HepG2 (cell line): ENCODE data around the gene RBM25. TPM values are rescaled to one million over a fixed set of nuclear protein-coding genes. Genes with fewer than 3 reads are reported as not detected.

Source experiments
- ELF4 ChIP-seq: sonication (generic); formaldehyde crosslinking; IDR thresholded peaks from 2 replicates; pipeline ENCODE4 v1.5.0; 2020; ENCODE audit warnings: missing genetic modification reagents, mild to moderate bottlenecking, moderate library complexity, borderline replicate concordance
- EZH2 ChIP-seq: conservative IDR thresholded peaks from 2 replicates; pipeline ENCODE4 v1.6.1; 2012; ENCODE audit warnings: mild to moderate bottlenecking, low read depth, low read length, moderate library complexity
- FOSL2 ChIP-seq: sonication (generic); formaldehyde crosslinking; IDR thresholded peaks from 2 replicates; pipeline ENCODE4 v1.4.0; 2020; ENCODE audit warnings: missing genetic modification reagents
- FOXM1 ChIP-seq: sonication (generic); formaldehyde crosslinking; IDR thresholded peaks from 2 replicates; pipeline ENCODE4 v1.5.0; 2020; ENCODE audit warnings: missing genetic modification reagents
- NFKB2 ChIP-seq: sonication (generic); formaldehyde crosslinking; IDR thresholded peaks from 2 replicates; pipeline ENCODE4 v1.4.0; 2020; ENCODE audit warnings: missing genetic modification reagents, borderline replicate concordance
- THYN1 ChIP-seq: sonication (generic); formaldehyde crosslinking; IDR thresholded peaks from 2 replicates; pipeline ENCODE4 v1.8.1; 2023; ENCODE audit warnings: low read depth, mild to moderate bottlenecking, moderate library complexity, missing genetic modification reagents, borderline replicate concordance
- WIZ ChIP-seq: sonication (generic); formaldehyde crosslinking; IDR thresholded peaks from 2 replicates; pipeline ENCODE4 v1.5.1; 2020; ENCODE audit warnings: mild to moderate bottlenecking, missing genetic modification reagents
- ZSCAN25 ChIP-seq: sonication (generic); formaldehyde crosslinking; IDR thresholded peaks from 2 replicates; pipeline ENCODE4 v1.8.0; 2022; ENCODE audit warnings: mild to moderate bottlenecking, missing genetic modification reagents
- polyA plus RNA-seq, 8 experiments: library from polyadenylated mRNA; depleted of rRNA in 3 of 8; stranded (reverse) in 7 of 8; unstranded in 1 of 8; fragments of >200 nt; fragmentation: Illumina TruSeq in 4 of 8; extraction: Trizol in 4 of 8; gene quantifications; 2 replicates each; pipeline versions ENCODE4 v1.2.1 to v1.2.3, GENCODE V29; 2011 to 2016; ENCODE audit warnings: low read depth in 4 of 8, missing spikeins in 1 of 8, mixed read lengths in 1 of 8; ENCODE audit not compliant: insufficient read depth in 1 of 8
- total RNA-seq, 5 experiments: library from RNA; depleted of rRNA; stranded (reverse); fragments of >200 nt; fragmentation: Illumina TruSeq; extraction: Trizol; gene quantifications; 2 replicates each; pipeline ENCODE4 v1.2.3, GENCODE V29; 2016; ENCODE audit warnings: low read depth in 1 of 5
- TF ChIP-seq, protein P1 (sequence below): sonication (generic); formaldehyde crosslinking; IDR thresholded peaks from 2 replicates; pipeline ENCODE4 v1.5.0; 2020; ENCODE audit warnings: mild to moderate bottlenecking, missing genetic modification reagents
- TF ChIP-seq, protein P2 (sequence below), 2 experiments: fragments of 450-650 bp in 1 of 2; sonication (generic) in 1 of 2; formaldehyde crosslinking in 1 of 2; IDR thresholded peaks; 2 replicates each; pipeline versions ENCODE4 v1.6.1 to v1.8.0; 2016 to 2022; ENCODE audit warnings: antibody characterized with exemption in 1 of 2, mild to moderate bottlenecking in 1 of 2, missing genetic modification reagents in 1 of 2
- TF ChIP-seq, protein P3 (sequence below): sonication (generic); formaldehyde crosslinking; IDR thresholded peaks from 2 replicates; pipeline ENCODE4 v1.8.0; 2022; ENCODE audit warnings: missing genetic modification reagents, mild to moderate bottlenecking, borderline replicate concordance
- TF ChIP-seq, protein P4 (sequence below): sonication (generic); formaldehyde crosslinking; conservative IDR thresholded peaks from 2 replicates; pipeline ENCODE4 v1.8.1; 2023; ENCODE audit warnings: missing genetic modification reagents

Gene RBM25
- total and polyA plus RNA-seq, 2 of the 13 experiments (the other 11 are each of a cell fraction or from before 2014, with no cell fraction given), result 34.1 to 65.9 TPM

DNA sequence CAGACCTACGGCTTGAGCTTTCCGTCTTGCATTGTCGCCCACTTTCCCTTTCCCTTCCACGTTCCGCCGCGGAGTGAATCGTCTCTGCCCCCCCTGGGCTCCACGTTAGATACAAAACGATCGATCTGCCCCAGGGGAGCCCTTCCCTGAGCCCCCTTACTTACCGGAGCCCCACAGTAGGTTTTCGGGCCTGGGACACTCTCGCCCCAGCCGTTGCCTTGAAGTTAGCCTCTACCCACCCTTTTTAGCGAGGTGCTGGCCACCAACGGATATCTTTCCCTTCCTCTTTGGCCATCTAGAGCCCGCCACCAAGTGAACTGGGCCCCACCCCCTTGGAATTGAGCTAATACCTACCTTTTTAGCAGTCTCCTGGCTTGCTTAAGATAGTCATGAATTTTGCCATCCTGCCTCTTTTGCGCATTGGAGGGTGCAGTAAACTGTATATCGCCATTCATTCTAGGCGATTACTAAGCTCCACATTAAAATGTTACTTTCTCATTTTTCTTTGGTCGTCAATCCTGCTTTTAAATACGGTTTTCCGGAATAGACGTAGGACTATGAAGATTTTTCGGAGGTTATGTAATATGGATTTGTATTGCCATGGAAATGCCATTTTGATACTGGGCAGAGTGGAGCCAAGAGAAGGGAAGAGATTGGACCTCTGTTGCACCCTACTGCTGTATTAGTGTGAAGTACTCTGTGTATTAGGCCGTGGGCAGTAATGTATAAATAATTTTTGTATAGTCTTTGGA is 764 bp downstream of the RBM25 start (continued):
- TF ChIP-seq, protein P1, sequence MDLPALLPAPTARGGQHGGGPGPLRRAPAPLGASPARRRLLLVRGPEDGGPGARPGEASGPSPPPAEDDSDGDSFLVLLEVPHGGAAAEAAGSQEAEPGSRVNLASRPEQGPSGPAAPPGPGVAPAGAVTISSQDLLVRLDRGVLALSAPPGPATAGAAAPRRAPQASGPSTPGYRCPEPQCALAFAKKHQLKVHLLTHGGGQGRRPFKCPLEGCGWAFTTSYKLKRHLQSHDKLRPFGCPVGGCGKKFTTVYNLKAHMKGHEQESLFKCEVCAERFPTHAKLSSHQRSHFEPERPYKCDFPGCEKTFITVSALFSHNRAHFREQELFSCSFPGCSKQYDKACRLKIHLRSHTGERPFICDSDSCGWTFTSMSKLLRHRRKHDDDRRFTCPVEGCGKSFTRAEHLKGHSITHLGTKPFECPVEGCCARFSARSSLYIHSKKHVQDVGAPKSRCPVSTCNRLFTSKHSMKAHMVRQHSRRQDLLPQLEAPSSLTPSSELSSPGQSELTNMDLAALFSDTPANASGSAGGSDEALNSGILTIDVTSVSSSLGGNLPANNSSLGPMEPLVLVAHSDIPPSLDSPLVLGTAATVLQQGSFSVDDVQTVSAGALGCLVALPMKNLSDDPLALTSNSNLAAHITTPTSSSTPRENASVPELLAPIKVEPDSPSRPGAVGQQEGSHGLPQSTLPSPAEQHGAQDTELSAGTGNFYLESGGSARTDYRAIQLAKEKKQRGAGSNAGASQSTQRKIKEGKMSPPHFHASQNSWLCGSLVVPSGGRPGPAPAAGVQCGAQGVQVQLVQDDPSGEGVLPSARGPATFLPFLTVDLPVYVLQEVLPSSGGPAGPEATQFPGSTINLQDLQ (CRISPR knock-in tag), result no peak
- TF ChIP-seq THYN1 (CRISPR knock-in tag), result no peak
- 0 out of 2 replicates have a peak, but pooled peaks have one; percentile 12 for TF ChIP-seq WIZ (CRISPR knock-in tag)
- TF ChIP-seq, protein P2, sequence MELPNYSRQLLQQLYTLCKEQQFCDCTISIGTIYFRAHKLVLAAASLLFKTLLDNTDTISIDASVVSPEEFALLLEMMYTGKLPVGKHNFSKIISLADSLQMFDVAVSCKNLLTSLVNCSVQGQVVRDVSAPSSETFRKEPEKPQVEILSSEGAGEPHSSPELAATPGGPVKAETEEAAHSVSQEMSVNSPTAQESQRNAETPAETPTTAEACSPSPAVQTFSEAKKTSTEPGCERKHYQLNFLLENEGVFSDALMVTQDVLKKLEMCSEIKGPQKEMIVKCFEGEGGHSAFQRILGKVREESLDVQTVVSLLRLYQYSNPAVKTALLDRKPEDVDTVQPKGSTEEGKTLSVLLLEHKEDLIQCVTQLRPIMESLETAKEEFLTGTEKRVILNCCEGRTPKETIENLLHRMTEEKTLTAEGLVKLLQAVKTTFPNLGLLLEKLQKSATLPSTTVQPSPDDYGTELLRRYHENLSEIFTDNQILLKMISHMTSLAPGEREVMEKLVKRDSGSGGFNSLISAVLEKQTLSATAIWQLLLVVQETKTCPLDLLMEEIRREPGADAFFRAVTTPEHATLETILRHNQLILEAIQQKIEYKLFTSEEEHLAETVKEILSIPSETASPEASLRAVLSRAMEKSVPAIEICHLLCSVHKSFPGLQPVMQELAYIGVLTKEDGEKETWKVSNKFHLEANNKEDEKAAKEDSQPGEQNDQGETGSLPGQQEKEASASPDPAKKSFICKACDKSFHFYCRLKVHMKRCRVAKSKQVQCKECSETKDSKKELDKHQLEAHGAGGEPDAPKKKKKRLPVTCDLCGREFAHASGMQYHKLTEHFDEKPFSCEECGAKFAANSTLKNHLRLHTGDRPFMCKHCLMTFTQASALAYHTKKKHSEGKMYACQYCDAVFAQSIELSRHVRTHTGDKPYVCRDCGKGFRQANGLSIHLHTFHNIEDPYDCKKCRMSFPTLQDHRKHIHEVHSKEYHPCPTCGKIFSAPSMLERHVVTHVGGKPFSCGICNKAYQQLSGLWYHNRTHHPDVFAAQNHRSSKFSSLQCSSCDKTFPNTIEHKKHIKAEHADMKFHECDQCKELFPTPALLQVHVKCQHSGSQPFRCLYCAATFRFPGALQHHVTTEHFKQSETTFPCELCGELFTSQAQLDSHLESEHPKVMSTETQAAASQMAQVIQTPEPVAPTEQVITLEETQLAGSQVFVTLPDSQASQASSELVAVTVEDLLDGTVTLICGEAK (IDR thresholded peaks at IDR 0.05), result no peak
- TF ChIP-seq, protein P2 (CRISPR knock-in tag; IDR thresholded peaks at IDR 0.05), result no peak
- TF ChIP-seq FOSL2 (CRISPR knock-in tag), result no peak
- TF ChIP-seq, protein P3, sequence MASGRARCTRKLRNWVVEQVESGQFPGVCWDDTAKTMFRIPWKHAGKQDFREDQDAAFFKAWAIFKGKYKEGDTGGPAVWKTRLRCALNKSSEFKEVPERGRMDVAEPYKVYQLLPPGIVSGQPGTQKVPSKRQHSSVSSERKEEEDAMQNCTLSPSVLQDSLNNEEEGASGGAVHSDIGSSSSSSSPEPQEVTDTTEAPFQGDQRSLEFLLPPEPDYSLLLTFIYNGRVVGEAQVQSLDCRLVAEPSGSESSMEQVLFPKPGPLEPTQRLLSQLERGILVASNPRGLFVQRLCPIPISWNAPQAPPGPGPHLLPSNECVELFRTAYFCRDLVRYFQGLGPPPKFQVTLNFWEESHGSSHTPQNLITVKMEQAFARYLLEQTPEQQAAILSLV, result no peak
- TF ChIP-seq, protein P4, sequence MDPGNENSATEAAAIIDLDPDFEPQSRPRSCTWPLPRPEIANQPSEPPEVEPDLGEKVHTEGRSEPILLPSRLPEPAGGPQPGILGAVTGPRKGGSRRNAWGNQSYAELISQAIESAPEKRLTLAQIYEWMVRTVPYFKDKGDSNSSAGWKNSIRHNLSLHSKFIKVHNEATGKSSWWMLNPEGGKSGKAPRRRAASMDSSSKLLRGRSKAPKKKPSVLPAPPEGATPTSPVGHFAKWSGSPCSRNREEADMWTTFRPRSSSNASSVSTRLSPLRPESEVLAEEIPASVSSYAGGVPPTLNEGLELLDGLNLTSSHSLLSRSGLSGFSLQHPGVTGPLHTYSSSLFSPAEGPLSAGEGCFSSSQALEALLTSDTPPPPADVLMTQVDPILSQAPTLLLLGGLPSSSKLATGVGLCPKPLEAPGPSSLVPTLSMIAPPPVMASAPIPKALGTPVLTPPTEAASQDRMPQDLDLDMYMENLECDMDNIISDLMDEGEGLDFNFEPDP (CRISPR knock-in tag), result no peak
- TF ChIP-seq EZH2, result no peak
- TF ChIP-seq ELF4 (CRISPR knock-in tag), result no peak
- no peak for TF ChIP-seq NFKB2 (CRISPR knock-in tag)
- no peak for TF ChIP-seq ZSCAN25 (CRISPR knock-in tag)
- no peak for TF ChIP-seq FOXM1 (CRISPR knock-in tag)
